Activated naive CD4-positive, alpha-beta T cell treated with anti-CD3 and anti-CD28 coated beads, Interleukin-2, amount 50 U/mL, for 24 hours (primary cell): ENCODE data around the gene ZNF79.

Experiments
- H3K27ac Mint-ChIP-seq: one replicate; pipeline ENCODE4 v1.8.0; 2021; ENCODE audit warnings: mild to moderate bottlenecking, mixed read lengths
- H3K27me3 Mint-ChIP-seq: one replicate; pipeline ENCODE4 v1.8.0; 2021; ENCODE audit warnings: mixed read lengths
- H3K36me3 Mint-ChIP-seq: one replicate; pipeline ENCODE4 v1.8.0; 2021; ENCODE audit warnings: mixed read lengths
- H3K4me1 Mint-ChIP-seq: one replicate; pipeline ENCODE4 v1.8.0; 2021; ENCODE audit warnings: mixed read lengths
- H3K4me3 Mint-ChIP-seq: one replicate; pipeline ENCODE4 v1.8.0; 2021; ENCODE audit warnings: mild to moderate bottlenecking, mixed read lengths
- H3K9me3 Mint-ChIP-seq: one replicate; pipeline ENCODE4 v1.8.0; 2021; ENCODE audit warnings: mixed read lengths

ZNF79 gene

DNA sequence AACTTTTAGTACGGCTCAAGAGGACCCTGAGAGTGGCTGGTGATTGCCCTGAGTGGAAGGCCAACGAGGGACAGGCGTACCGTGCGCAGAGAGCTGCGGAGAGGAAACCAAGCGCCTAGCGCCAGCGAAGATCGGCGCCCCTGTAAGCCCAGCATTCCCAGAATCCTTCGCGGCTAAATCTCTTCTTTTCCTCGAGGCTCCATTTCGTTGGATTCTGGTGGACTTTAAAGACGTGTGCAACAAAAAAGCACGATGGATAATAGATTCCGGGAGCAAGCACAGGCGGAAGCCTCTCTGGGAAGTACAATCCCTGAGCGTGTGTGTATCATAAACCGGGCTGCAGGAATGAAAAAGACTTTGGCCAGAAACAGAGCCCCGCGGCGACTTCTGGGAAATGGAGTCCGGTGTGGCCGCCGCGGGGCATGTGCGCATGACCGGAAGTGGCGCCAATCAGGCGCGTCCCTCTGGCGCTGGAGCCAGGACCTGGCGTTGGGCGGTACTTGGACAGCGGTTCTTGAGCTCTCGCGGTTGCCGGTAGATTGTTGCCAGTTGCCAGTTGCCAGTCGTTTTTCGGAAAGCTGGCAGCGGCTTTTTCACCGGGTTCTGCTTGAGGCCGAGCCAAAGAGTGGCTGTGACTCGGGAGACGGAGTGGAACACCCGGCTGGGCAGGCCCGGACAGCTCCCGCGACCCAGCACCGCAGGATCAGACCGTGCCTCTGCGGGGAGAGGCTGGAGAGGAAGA, at the start of gene ZNF79:
Gene ZNF79 (plus strand): TSS at position 449 of the 742 bp plus-strand sequence. CDS start 406 bp downstream, outside the sequence.
- peak within 1 kb of the TSS; percentile 99 for H3K4me3 Mint-ChIP-seq
- peaks cover 54% of the 10 kb centered on the region for H3K4me1 Mint-ChIP-seq
- peak within 1 kb of the TSS; percentile 99 for H3K27ac Mint-ChIP-seq
- peaks cover 15% of the 10 kb centered on the region for H3K36me3 Mint-ChIP-seq
- no peaks in the 10 kb centered on the region for H3K9me3 Mint-ChIP-seq
- no peaks in the 10 kb centered on the region for H3K27me3 Mint-ChIP-seq

DNA sequence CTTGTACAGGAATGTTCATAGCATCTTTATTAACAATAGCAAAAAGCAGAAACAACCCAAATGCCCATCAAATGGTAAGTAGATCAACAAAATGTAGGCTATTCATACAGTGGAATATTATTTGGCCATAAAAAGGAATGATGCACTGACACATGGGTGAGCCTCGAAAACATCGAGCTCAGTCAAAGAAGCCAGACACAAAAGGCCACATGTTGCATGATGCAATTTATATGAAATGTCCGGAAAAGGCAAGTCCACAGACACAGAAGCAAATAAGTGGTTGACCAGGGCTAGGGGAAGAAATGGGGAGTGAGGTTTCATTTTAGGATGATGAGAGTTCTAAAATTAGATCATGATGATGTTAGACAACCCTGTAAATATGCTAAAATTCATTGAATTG, 43.7 kb upstream of the ZNF79 start:
- H3K27me3 Mint-ChIP-seq: peaks cover 57% of the 10 kb centered on the region

DNA sequence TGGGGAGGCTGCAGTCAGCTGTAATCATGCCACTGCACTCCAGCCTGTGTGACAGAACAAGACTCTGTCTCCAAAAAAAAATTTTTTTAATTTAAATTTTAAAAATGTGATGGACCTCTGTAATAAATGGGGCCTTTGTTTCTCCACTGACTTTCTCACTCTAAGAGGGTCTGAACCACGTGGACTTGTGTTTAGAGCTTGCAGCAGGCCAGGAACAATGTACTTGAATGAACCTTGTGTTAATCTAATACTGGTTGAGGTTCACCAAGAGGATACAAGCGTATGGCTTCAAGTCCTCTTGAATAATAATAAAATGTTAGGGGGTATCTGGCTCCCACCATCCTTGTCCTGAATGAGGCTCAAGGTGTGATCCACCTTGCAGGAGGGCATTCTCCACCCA, 41.6 kb upstream of the ZNF79 start:
- no peak overlapping the region for H3K4me3 Mint-ChIP-seq
- H3K36me3 Mint-ChIP-seq: peaks cover 4% of the 10 kb centered on the region
- no peak overlapping the region for H3K27ac Mint-ChIP-seq
- peaks cover 5% of the 10 kb centered on the region for H3K9me3 Mint-ChIP-seq
- H3K27me3 Mint-ChIP-seq: peaks cover 59% of the 10 kb centered on the region
- H3K4me1 Mint-ChIP-seq: peaks cover 10% of the 10 kb centered on the region

More for the DNA sequence above, 43.7 kb upstream of the ZNF79 start:
- H3K4me1 Mint-ChIP-seq: no peaks in the 10 kb centered on the region
- H3K36me3 Mint-ChIP-seq: peaks cover 4% of the 10 kb centered on the region
- peak overlapping the region; percentile 32 for H3K27ac Mint-ChIP-seq
- H3K9me3 Mint-ChIP-seq: peaks cover 5% of the 10 kb centered on the region
- no peak overlapping the region for H3K4me3 Mint-ChIP-seq

DNA sequence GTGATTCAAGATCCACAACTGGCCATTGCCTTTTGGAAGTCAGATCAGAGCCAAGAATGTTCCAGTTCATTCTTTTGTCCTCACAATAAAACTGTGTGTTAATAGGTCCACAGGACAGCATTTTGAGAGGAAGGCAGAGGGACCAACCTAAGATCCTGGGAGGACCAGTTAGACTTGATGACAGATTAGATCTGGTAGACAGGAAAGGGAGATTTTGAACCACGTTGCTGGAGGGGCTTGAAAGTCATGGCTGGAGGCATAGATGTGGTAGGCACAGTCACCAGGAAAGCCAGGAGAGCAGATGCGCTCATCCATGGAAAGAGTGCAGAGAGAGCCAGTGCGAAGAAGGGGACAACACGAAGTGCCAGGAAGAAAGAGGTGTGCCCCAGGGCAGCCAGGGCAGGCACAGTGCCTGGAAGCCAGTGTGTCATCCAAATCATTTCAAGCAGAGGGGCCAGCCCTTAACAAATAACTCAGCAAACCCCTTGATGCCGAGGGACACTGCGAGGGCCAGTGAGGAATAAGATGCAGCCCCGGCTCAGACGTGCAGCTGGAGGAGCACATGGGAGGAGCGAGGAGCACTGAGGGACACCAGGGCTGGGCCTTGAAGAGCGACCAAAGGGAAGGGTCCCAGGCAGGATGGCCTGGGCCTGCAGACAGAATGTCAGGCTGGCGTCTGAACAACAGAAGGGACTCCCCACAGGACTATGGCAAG, 40.0 kb upstream of the ZNF79 start:
- peaks cover 4% of the 10 kb centered on the region for H3K36me3 Mint-ChIP-seq
- peaks cover 5% of the 10 kb centered on the region for H3K9me3 Mint-ChIP-seq
- H3K27me3 Mint-ChIP-seq: peaks cover 57% of the 10 kb centered on the region
- peaks cover 24% of the 10 kb centered on the region for H3K4me1 Mint-ChIP-seq
- no peak overlapping the region for H3K4me3 Mint-ChIP-seq
- H3K27ac Mint-ChIP-seq: peak overlapping the region; percentile 47

DNA sequence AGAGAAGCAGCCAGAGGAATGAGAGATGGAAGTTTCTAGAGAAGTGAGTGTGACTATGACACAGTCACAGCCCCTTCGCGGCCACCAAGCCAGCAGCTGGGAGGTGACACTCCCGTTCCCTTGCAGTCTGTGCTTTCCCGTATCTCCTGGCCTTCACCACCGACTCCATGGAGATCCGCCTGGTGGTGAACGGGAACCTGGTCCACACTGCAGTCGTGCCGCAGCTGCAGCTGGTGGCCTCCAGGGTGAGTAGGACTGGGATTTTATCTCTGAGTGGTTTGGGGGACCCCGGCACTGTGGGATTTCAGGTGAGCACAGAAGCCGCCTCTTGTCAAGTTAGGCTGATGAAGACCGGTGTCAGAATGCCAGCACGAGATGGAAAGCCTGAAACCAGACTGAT, 39.3 kb upstream of the ZNF79 start:
- no peak overlapping the region for H3K4me3 Mint-ChIP-seq

DNA sequence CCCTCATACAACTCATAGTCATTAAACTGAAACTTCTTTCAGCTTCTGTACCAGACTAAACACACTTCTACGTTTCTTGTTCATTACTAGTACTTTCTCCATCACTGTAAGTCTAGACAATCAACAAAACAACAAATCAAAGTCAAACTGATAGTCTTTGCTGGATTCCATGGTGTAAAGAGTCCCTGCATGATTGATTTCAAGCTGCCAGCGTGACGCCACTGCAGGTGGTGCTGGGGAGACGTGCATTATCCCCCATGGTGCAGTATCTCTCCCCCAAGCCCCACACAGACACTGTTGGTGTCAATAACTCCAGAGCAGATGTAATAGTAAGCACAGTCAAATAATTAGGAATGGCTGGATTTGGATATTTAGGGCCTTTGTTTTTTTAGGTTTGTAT, 37.9 kb upstream of the ZNF79 start:
- Mint-ChIP-seq H3K27me3 (peaks cover 53% of the 10 kb centered on the region), H3K36me3 (no peaks in the 10 kb centered on the region), H3K4me3 (no peak overlapping the region), H3K4me1 (peaks cover 34% of the 10 kb centered on the region), H3K27ac (no peak overlapping the region), H3K9me3 (no peaks in the 10 kb centered on the region)

More for the DNA sequence above, 39.3 kb upstream of the ZNF79 start:
- Mint-ChIP-seq H3K4me1 (peaks cover 28% of the 10 kb centered on the region), H3K9me3 (peaks cover 5% of the 10 kb centered on the region), H3K27me3 (peaks cover 56% of the 10 kb centered on the region), H3K36me3 (peaks cover 4% of the 10 kb centered on the region), H3K27ac (no peak overlapping the region)

DNA sequence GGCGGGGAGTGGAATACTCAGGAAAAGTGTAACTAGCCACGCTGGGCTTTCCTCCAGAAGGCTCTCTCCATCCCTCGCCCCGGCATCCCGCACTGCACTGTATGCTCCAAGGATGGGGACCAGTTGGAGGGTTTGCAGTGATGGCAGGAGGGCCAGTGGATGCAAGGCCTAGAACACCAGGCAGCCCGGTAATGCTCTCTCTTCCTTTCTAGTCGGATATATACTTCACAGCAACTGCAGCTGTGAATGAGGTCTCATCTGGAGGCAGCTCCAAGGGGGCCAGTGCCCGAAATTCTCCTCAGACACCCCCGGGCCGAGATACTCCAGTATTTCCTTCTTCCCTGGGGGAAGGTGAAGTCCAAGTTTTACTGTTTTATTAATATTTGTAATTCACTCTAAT, 37.2 kb upstream of the ZNF79 start:
- no peak overlapping the region for H3K27ac Mint-ChIP-seq
- H3K27me3 Mint-ChIP-seq: peaks cover 54% of the 10 kb centered on the region
- H3K4me3 Mint-ChIP-seq: no peak overlapping the region
- H3K36me3 Mint-ChIP-seq: no peaks in the 10 kb centered on the region
- H3K4me1 Mint-ChIP-seq: peaks cover 34% of the 10 kb centered on the region
- no peaks in the 10 kb centered on the region for H3K9me3 Mint-ChIP-seq

DNA sequence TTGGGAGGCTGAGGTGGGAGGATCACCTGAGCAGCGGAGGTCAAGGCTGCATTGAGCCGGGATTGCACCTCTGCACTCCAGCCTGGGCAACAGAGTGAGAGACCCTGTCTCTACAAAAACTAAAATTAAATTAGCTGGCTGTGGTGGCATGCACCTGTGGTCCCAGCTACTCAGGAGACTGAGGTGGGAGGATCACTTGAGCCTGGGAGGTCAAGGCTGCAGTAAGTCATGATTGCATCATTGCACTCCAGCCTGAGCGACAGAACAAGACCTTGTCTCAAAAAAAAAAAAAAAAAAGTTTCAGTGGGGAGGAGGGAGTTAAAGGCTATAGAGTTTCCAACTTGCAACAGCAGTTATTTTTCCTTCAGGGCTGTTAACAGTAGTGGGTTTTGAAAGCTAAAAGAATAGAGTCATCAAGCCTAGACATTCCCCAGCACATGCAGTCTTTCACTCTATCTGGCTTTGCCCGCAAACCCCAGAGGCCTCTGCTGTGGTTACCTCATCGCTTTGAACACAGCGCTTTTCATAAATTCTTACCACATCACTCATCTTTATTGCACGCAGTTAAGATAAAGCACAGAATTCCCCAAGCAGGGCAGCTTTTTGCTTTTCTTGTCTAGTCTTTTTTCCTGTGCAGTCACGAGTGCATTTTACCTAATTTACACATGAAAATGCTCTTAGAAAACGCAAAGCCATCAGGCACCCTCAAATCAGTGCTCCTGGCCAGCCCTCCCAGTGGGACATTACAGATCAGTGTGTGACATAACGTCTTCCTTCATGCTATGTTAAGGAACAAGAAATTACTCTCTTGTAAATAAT, 35.9 kb upstream of the ZNF79 start:
- H3K36me3 Mint-ChIP-seq: no peaks in the 10 kb centered on the region
- peak overlapping the region; percentile 71 for H3K27ac Mint-ChIP-seq
- peaks cover 58% of the 10 kb centered on the region for H3K27me3 Mint-ChIP-seq
- no peaks in the 10 kb centered on the region for H3K9me3 Mint-ChIP-seq
- peak overlapping the region; percentile 62 for H3K4me3 Mint-ChIP-seq
- peaks cover 34% of the 10 kb centered on the region for H3K4me1 Mint-ChIP-seq

DNA sequence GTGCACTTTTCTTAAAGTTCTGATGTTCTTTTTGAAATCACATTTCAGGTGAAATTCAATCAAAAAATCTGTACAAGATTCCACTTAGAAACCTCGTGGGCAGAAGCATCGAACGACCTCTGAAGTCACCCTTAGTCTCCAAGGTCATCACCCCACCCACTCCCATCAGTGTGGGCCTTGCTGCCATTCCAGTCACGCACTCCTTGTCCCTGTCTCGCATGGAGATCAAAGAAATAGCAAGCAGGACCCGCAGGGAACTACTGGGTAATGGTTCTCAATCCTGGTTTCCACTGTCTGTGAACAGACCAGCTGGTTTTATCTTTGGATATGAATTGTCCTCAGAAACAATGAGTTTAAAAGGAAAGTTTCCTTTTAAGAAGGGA, 35.3 kb upstream of the ZNF79 start:
- Mint-ChIP-seq H3K9me3 (no peaks in the 10 kb centered on the region), H3K4me3 (peak overlapping the region; percentile 62), H3K4me1 (peaks cover 34% of the 10 kb centered on the region), H3K36me3 (no peaks in the 10 kb centered on the region), H3K27ac (peak overlapping the region; percentile 71), H3K27me3 (peaks cover 56% of the 10 kb centered on the region)

DNA sequence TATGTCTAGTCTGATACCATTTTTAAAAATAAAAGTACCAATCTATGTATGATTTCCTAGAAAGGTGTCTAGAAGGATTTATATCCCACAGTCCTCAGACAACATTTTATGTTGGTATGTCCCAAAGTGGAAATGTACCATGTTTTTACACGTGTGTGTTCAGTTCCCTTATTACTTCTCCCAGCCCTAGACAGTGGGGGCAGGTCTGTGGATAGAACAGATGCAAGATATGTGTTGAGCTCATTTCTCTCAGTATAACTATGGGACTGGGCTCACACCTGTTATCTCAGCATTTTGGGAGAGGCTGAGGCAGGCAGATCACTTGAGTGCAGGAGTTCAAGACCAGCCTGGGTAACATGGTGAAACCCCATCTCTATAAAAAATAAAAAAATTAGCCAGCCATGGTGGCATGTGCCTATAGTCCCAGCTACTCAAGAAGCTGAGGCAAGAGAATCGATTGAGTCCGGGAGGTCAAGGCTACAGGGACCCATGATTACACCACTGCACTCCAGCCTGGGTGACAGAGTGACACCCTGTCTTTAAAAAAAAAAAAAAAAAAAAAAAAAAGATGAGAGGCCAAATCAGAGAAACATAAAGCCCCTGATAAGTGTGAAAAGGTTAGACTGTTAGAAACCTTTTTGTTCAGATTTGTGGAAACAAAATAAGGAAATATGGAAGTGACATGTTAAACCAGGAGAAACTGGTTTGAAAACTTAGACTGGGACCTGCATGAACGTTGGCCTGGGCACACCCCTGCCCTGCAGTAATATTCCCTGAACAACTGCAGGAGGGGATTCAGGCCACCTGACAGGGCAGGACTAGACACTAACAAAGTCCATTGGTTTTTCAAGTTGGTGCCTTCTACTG, 34.6 kb upstream of the ZNF79 start:
- peaks cover 53% of the 10 kb centered on the region for H3K27me3 Mint-ChIP-seq
- H3K4me1 Mint-ChIP-seq: peaks cover 34% of the 10 kb centered on the region
- H3K27ac Mint-ChIP-seq: no peak overlapping the region
- H3K9me3 Mint-ChIP-seq: no peaks in the 10 kb centered on the region
- H3K36me3 Mint-ChIP-seq: no peaks in the 10 kb centered on the region
- no peak overlapping the region for H3K4me3 Mint-ChIP-seq

DNA sequence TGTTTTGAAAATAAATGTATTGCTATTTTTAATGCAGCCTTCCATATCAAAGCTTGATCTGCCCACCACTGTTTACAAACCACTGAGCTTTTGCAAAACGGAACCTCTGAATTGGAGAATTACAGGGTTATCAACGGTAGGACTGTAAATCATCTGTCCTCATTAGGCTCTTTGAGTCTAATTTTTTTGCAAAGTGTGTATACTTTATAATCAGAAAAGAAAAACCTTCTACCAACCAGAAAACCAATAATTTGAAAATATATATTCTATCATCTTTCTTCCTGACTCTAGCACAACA, 34.0 kb upstream of the ZNF79 start:
- peaks cover 34% of the 10 kb centered on the region for H3K4me1 Mint-ChIP-seq

DNA sequence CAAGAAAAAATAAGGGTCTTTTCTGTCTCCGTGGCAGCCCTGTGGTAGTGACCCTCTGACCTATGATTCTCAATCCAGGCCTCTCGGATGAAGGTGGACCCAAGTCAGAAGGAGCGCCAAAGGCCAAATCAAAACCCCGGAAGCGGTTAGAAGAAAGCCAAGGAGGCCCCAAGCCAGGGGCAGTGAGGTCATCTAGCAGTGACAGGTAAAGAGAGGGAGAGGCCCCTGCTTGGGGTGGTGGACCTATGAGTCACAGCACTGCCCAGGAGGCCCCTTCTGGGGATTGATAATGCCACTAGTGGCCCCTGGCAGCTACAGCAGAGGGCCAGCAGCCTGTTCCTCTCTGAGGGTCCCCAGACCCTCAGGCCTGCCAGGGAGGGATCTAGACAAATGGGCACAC, 33.6 kb upstream of the ZNF79 start:
- H3K9me3 Mint-ChIP-seq: no peaks in the 10 kb centered on the region
- H3K4me1 Mint-ChIP-seq: peaks cover 34% of the 10 kb centered on the region
- peaks cover 53% of the 10 kb centered on the region for H3K27me3 Mint-ChIP-seq
- H3K27ac Mint-ChIP-seq: peak overlapping the region; percentile 81
- no peaks in the 10 kb centered on the region for H3K36me3 Mint-ChIP-seq
- no peak overlapping the region for H3K4me3 Mint-ChIP-seq

More for the DNA sequence above, 34.0 kb upstream of the ZNF79 start:
- H3K27ac Mint-ChIP-seq: no peak overlapping the region
- H3K27me3 Mint-ChIP-seq: peaks cover 53% of the 10 kb centered on the region
- no peaks in the 10 kb centered on the region for H3K36me3 Mint-ChIP-seq
- H3K9me3 Mint-ChIP-seq: no peaks in the 10 kb centered on the region
- no peak overlapping the region for H3K4me3 Mint-ChIP-seq

DNA sequence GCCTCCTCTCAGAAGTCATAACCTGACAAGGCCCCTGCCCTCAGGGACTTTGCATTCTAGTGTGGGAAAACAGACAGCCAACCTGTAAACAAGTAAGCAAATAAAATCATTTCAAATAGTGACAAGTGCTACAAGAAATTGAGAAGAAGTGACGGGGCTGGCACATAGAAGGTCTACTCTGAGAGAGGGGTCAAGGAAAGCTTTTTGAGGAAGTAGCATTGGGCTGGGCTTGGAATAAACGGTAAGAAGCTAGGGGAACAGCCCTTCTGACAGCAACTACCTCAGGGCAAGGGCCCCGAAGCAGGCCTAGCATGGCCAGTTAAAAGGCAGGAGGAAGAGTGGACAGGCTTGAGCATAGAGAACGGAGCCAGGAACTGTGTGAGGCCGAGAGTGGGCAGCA, 32.0 kb upstream of the ZNF79 start:
- Mint-ChIP-seq H3K36me3 (no peaks in the 10 kb centered on the region), H3K27me3 (peaks cover 51% of the 10 kb centered on the region), H3K9me3 (no peaks in the 10 kb centered on the region), H3K27ac (peak overlapping the region; percentile 8), H3K4me3 (no peak overlapping the region), H3K4me1 (peaks cover 28% of the 10 kb centered on the region)

DNA sequence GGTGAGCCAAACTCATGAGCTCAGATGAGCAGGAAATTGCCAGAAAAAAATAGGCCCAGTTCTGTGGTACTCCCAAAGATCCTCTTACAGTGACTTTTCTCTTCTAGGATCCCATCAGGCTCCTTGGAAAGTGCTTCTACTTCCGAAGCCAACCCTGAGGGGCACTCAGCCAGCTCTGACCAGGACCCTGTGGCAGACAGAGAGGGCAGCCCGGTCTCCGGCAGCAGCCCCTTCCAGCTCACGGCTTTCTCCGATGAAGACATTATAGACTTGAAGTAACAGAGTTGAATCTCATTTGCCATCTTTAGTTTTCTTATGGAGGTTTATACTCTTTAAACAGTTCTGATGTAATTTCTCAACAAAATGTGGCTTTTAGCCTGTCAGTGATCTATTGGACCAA, 31.2 kb upstream of the ZNF79 start:
- H3K9me3 Mint-ChIP-seq: no peaks in the 10 kb centered on the region
- peaks cover 51% of the 10 kb centered on the region for H3K27me3 Mint-ChIP-seq
- no peak overlapping the region for H3K4me3 Mint-ChIP-seq
- H3K4me1 Mint-ChIP-seq: peaks cover 27% of the 10 kb centered on the region
- H3K36me3 Mint-ChIP-seq: no peaks in the 10 kb centered on the region
- no peak overlapping the region for H3K27ac Mint-ChIP-seq

DNA sequence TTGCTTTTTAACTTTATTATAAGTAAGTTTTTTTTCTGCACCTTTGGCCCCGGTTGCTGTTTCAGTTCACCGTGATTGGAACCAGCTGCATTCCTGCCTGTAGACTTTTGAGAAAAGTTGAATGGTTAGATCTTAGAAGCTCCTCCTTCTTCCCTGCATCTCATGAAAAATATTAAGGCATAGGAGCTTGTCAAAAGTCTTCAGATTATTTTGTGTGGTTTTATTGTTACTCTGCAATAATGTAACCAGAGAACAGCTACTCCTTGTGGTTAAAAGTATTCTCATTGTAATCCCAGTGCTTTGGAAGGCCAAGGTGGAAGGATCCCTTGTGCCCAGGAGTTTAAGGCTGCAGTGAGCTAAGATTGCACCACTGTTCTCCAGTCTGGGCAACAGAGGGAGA, 30.5 kb upstream of the ZNF79 start:
- Mint-ChIP-seq H3K27me3 (peaks cover 53% of the 10 kb centered on the region), H3K4me3 (no peak overlapping the region), H3K27ac (no peak overlapping the region), H3K4me1 (peaks cover 27% of the 10 kb centered on the region), H3K36me3 (no peaks in the 10 kb centered on the region), H3K9me3 (no peaks in the 10 kb centered on the region)
